SK-N-SH treated with all-trans-retinoic acid at 6 μM for 48 hours (cell line): Measurements from ENCODE around the gene IFI27.

Experiments used
- ATAC-seq: fragments of 200-7000 bp; cut with Tn5 transposase; 3 replicates; pipeline ENCODE4 v1.9.1; 2020; ENCODE audit warnings: mild to moderate bottlenecking, moderate library complexity
- ARNTL ChIP-seq: fragments of 450-650 bp; formaldehyde crosslinking; IDR thresholded peaks from 2 replicates; pipeline ENCODE4 v1.5.0; 2020; ENCODE audit warnings: low read depth, mild to moderate bottlenecking, moderate library complexity, borderline replicate concordance
- BACH2 ChIP-seq: fragments of 250-450 bp; sonication (Bioruptor Pico); IDR thresholded peaks from 2 replicates; pipeline ENCODE4 v1.9.0; 2021; ENCODE audit warnings: mild to moderate bottlenecking, borderline replicate concordance
- CREB5 ChIP-seq: fragments of 250-450 bp; sonication (Bioruptor Pico); IDR thresholded peaks from 2 replicates; pipeline ENCODE4 v1.5.1; 2020; ENCODE audit warnings: low read depth, mild to moderate bottlenecking, moderate library complexity
- CSDC2 ChIP-seq: fragments of 250-450 bp; sonication (Bioruptor Pico); IDR thresholded peaks from 2 replicates; pipeline ENCODE4 v1.5.0; 2020; ENCODE audit warnings: mild to moderate bottlenecking, moderate library complexity
- CSRNP3 ChIP-seq: fragments of 250-450 bp; sonication (Bioruptor Pico); IDR thresholded peaks from 2 replicates; pipeline ENCODE4 v1.5.1; 2021; ENCODE audit warnings: mild to moderate bottlenecking, moderate library complexity
- ESRRG ChIP-seq: fragments of 250-450 bp; sonication (Bioruptor Pico); IDR thresholded peaks from 2 replicates; pipeline ENCODE4 v1.6.1; 2021; ENCODE audit warnings: mild to moderate bottlenecking
- GLIS3 ChIP-seq: fragments of 250-450 bp; sonication (Bioruptor Pico); IDR thresholded peaks from 2 replicates; pipeline ENCODE4 v1.5.0; 2020; ENCODE audit warnings: mild to moderate bottlenecking, moderate library complexity
- ISL1 ChIP-seq: fragments of 250-450 bp; sonication (Bioruptor Pico); IDR thresholded peaks from 2 replicates; pipeline ENCODE4 v2.1.2; 2022; ENCODE audit warnings: mild to moderate bottlenecking, moderate library complexity
- OSR1 ChIP-seq: fragments of 250-450 bp; sonication (Bioruptor Pico); IDR thresholded peaks from 2 replicates; pipeline ENCODE4 v1.8.0; 2022; ENCODE audit warnings: moderate library complexity, mild to moderate bottlenecking, inconsistent platforms
- PATZ1 ChIP-seq: fragments of 250-450 bp; sonication (Bioruptor Pico); IDR thresholded peaks from 2 replicates; pipeline ENCODE4 v1.8.0; 2020; ENCODE audit warnings: mild to moderate bottlenecking, moderate library complexity, borderline replicate concordance
- POU6F1 ChIP-seq: fragments of 250-450 bp; sonication (Bioruptor Pico); IDR thresholded peaks from 2 replicates; pipeline ENCODE4 v1.8.0; 2021; ENCODE audit warnings: low read depth, mild to moderate bottlenecking, moderate library complexity, borderline replicate concordance
- PPARA ChIP-seq: fragments of 250-450 bp; sonication (Bioruptor Pico); IDR thresholded peaks from 2 replicates; pipeline ENCODE4 v1.5.0; 2020; ENCODE audit warnings: mild to moderate bottlenecking, borderline replicate concordance
- RARB ChIP-seq: fragments of 250-450 bp; sonication (Bioruptor Pico); IDR thresholded peaks from 2 replicates; pipeline ENCODE4 v1.8.0; 2021; ENCODE audit warnings: mild to moderate bottlenecking, moderate library complexity
- SNAI2 ChIP-seq: fragments of 250-450 bp; sonication (Bioruptor Pico); IDR thresholded peaks from 2 replicates; pipeline ENCODE4 v1.5.0; 2020; ENCODE audit warnings: mild to moderate bottlenecking, moderate library complexity
- TCF4 ChIP-seq: fragments of 250-450 bp; sonication (Bioruptor Pico); IDR thresholded peaks from 2 replicates; pipeline ENCODE4 v1.8.0; 2021; ENCODE audit warnings: mild to moderate bottlenecking, moderate library complexity, borderline replicate concordance
- TOX ChIP-seq: fragments of 250-450 bp; sonication (Bioruptor Pico); IDR thresholded peaks from 2 replicates; pipeline ENCODE4 v1.8.0; 2021; ENCODE audit warnings: mild to moderate bottlenecking, moderate library complexity, borderline replicate concordance
- TSHZ2 ChIP-seq: fragments of 250-450 bp; sonication (Bioruptor Pico); IDR thresholded peaks from 2 replicates; pipeline ENCODE4 v1.5.0; 2020; ENCODE audit warnings: mild to moderate bottlenecking, moderate library complexity
- ZC3H10 ChIP-seq: fragments of 250-450 bp; sonication (Bioruptor Pico); IDR thresholded peaks from 2 replicates; pipeline ENCODE4 v1.5.1; 2021; ENCODE audit warnings: mild to moderate bottlenecking, moderate library complexity
- ZFP3 ChIP-seq: fragments of 250-450 bp; sonication (Bioruptor Pico); IDR thresholded peaks from 2 replicates; pipeline ENCODE4 v1.5.0; 2020; ENCODE audit warnings: mild to moderate bottlenecking, moderate library complexity
- ZFP30 ChIP-seq: fragments of 450-650 bp; formaldehyde crosslinking; IDR thresholded peaks from 2 replicates; pipeline ENCODE4 v1.5.0; 2022; ENCODE audit warnings: mild to moderate bottlenecking, moderate library complexity
- ZNF565 ChIP-seq: fragments of 450-650 bp; formaldehyde crosslinking; conservative IDR thresholded peaks from 2 replicates; pipeline ENCODE4 v1.5.0; 2020; ENCODE audit warnings: low read depth, mild to moderate bottlenecking, moderate library complexity
- ZNF70 ChIP-seq: fragments of 450-650 bp; formaldehyde crosslinking; IDR thresholded peaks from 2 replicates; pipeline ENCODE4 v1.5.0; 2020; ENCODE audit warnings: mild to moderate bottlenecking, moderate library complexity
- ZNF8 ChIP-seq: fragments of 450-650 bp; formaldehyde crosslinking; IDR thresholded peaks from 2 replicates; pipeline ENCODE4 v1.5.0; 2020; ENCODE audit warnings: mild to moderate bottlenecking, moderate library complexity

The IFI27 gene

GRCh38 chr14:94101748-94102147 lies 8.8 kb upstream of the IFI27 start:
- TF ChIP-seq ZFP30 (CRISPR knock-in tag) (no peak), ARNTL (CRISPR knock-in tag) (no peak), OSR1 (CRISPR knock-in tag) (no peak), POU6F1 (CRISPR knock-in tag) (no peak), PPARA (no peak), ZNF8 (CRISPR knock-in tag) (no peak), TSHZ2 (CRISPR knock-in tag) (no peak), ZNF70 (no peak), TCF4 (CRISPR knock-in tag) (no peak), BACH2 (CRISPR knock-in tag) (no peak), TOX (CRISPR knock-in tag) (no peak), CSDC2 (no peak)
- ATAC-seq: no peak

GRCh38 chr14:94102768-94103482 lies 7.6 kb upstream of the IFI27 start:
- TF ChIP-seq PATZ1 (CRISPR knock-in tag) (no peak), GLIS3 (CRISPR knock-in tag) (no peak), TCF4 (CRISPR knock-in tag) (no peak), OSR1 (CRISPR knock-in tag) (no peak), ARNTL (CRISPR knock-in tag) (no peak), ZNF8 (CRISPR knock-in tag) (no peak), SNAI2 (CRISPR knock-in tag) (no peak), CSRNP3 (no peak), ISL1 (CRISPR knock-in tag) (no peak)
- ATAC-seq: no peak

- TF ChIP-seq OSR1 (CRISPR knock-in tag) (no peak), ZNF70 (no peak), ESRRG (no peak), BACH2 (CRISPR knock-in tag) (no peak), PATZ1 (CRISPR knock-in tag) (no peak), ZFP3 (CRISPR knock-in tag) (no peak), CSRNP3 (no peak), CREB5 (CRISPR knock-in tag) (no peak), ZC3H10 (no peak), ARNTL (CRISPR knock-in tag) (no peak), ZFP30 (CRISPR knock-in tag) (no peak), RARB (no peak), PPARA (no peak), ZNF565 (no peak)
- no peak for ATAC-seq
Observed at GRCh38 chr14:94103554-94104150, 6.9 kb upstream of the IFI27 start.
